B cell (primary cell): ENCODE data around the gene SPOP. TPM values are rescaled to one million over a fixed set of nuclear protein-coding genes. Genes with fewer than 3 reads are reported as not detected.

Source experiments
- ATAC-seq: fragments of 200-7000 bp; cut with Tn5 transposase; one replicate; pipeline ENCODE4 v1.10.0; 2021; ENCODE audit warnings: low read depth, mild to moderate bottlenecking, moderate number of reproducible peaks, moderate library complexity
- CTCF ChIA-PET: fragments of 350-600 bp; sonication (Branson Sonifier 250); formaldehyde crosslinking; loops from one replicate; lab custom pipeline; 2021; ENCODE audit warnings: antibody characterized with exemption, inconsistent platforms; lab: Charles Lee
- POLR2A ChIA-PET: fragments of 350-600 bp; sonication (Branson Sonifier 250); formaldehyde crosslinking; loops from one replicate; lab custom pipeline; 2021; ENCODE audit warnings: antibody characterized with exemption; lab: Charles Lee
- DNase-seq: peaks from one replicate; pipeline ENCODE4 v3.0.0; 2013
- H2AFZ ChIP-seq: 2 replicates; pipeline ENCODE4 v1.6.1; 2012; ENCODE audit warnings: mild to moderate bottlenecking, low read depth, low read length; ENCODE audit not compliant: insufficient read depth, poor library complexity, severe bottlenecking
- H3K27ac ChIP-seq, 2 donors: 1 replicate in 1 of 2; 2 replicates in 1 of 2; pipeline ENCODE4 v1.5.1; 2012 to 2013; ENCODE audit warnings: low read length in 2 of 2, mild to moderate bottlenecking in 2 of 2, moderate library complexity in 1 of 2
- H3K27me3 ChIP-seq, 4 experiments: fragments of 200-600 bp in 1 of 4; sonication (generic) in 1 of 4; replicated peaks in 1 of 4; 1 replicate in 2 of 4; 2 replicates in 2 of 4; pipeline versions ENCODE4 v1.6.1 to v1.7.0; 2013 to 2016; ENCODE audit warnings: low read length in 3 of 4, mild to moderate bottlenecking in 2 of 4, mixed read lengths in 1 of 4, moderate library complexity in 1 of 4; ENCODE audit not compliant: insufficient read depth in 4 of 4, control insufficient read depth in 3 of 4; ENCODE audit errors: control extremely low read depth in 1 of 4
- H3K36me3 ChIP-seq, 2 experiments: replicated peaks in 1 of 2; 1 replicate in 1 of 2; 2 replicates in 1 of 2; pipeline versions ENCODE4 v1.6.1 to v1.7.1; 2013; ENCODE audit warnings: low read length in 1 of 2; ENCODE audit not compliant: insufficient read depth in 2 of 2, control insufficient read depth in 1 of 2; ENCODE audit errors: control extremely low read depth in 1 of 2, extremely low read depth in 1 of 2
- H3K4me1 ChIP-seq, 2 donors: fragments of 200-600 bp in 1 of 2; sonication (generic) in 1 of 2; 1 replicate in 1 of 2; 2 replicates in 1 of 2; pipeline versions ENCODE4 v1.5.1 to v1.6.1; 2013 to 2017; ENCODE audit warnings: low read length in 2 of 2; ENCODE audit not compliant: control insufficient read depth in 2 of 2, insufficient read depth in 2 of 2
- H3K4me2 ChIP-seq: replicated peaks from 2 replicates; pipeline ENCODE3; 2012; ENCODE audit warnings: mild to moderate bottlenecking, low read depth, low read length; ENCODE audit not compliant: poor library complexity, severe bottlenecking
- H3K4me3 ChIP-seq, 5 experiments: fragments of 200-600 bp in 1 of 5; sonication (generic) in 1 of 5; 1 replicate in 3 of 5; 2 replicates in 2 of 5; pipeline versions ENCODE4 v1.5.1 to v1.7.0; 2011 to 2016; ENCODE audit warnings: low read length in 4 of 5, mild to moderate bottlenecking in 4 of 5, low read depth in 2 of 5, control low read depth in 1 of 5, moderate library complexity in 1 of 5; ENCODE audit not compliant: insufficient read depth in 1 of 5; ENCODE audit errors: control extremely low read depth in 1 of 5, extremely low read depth in 1 of 5
- H3K79me2 ChIP-seq: fragments of 200-600 bp; sonication (generic); one replicate; pipeline ENCODE4 v1.6.0; 2016; ENCODE audit warnings: low read length; ENCODE audit not compliant: control insufficient read depth, insufficient read depth
- H3K9ac ChIP-seq: fragments of 200-600 bp; sonication (generic); 2 replicates; pipeline ENCODE4 v1.6.1; 2017; ENCODE audit warnings: mild to moderate bottlenecking, low read length, moderate library complexity
- H3K9me3 ChIP-seq, 3 donors: one replicate each; pipeline versions ENCODE4 v1.6.1 to v1.7.1; 2013; ENCODE audit warnings: low read length in 2 of 3; ENCODE audit not compliant: control insufficient read depth in 2 of 3, insufficient read depth in 1 of 3; ENCODE audit errors: control extremely low read depth in 1 of 3
- H4K20me1 ChIP-seq: 2 replicates; pipeline ENCODE4 v1.6.0; 2012; ENCODE audit warnings: mild to moderate bottlenecking, low read length; ENCODE audit not compliant: insufficient read depth, control insufficient read depth, poor library complexity, severe bottlenecking
- H3K27ac Mint-ChIP-seq: one replicate; pipeline ENCODE4 v1.8.0; 2021; ENCODE audit warnings: mixed read lengths
- H3K27me3 Mint-ChIP-seq: one replicate; pipeline ENCODE4 v1.8.0; 2021; ENCODE audit warnings: mixed read lengths
- H3K4me1 Mint-ChIP-seq: one replicate; pipeline ENCODE4 v1.8.0; 2021; ENCODE audit warnings: mixed read lengths
- H3K4me3 Mint-ChIP-seq: one replicate; pipeline ENCODE4 v1.8.0; 2021; ENCODE audit warnings: mixed read lengths
- H3K9me3 Mint-ChIP-seq: one replicate; pipeline ENCODE4 v1.8.0; 2022; ENCODE audit warnings: mixed read lengths; ENCODE audit not compliant: insufficient read depth
- CTCF ChIP-seq: fragments of 200-600 bp; IDR thresholded peaks from one replicate; pipeline ENCODE4 v1.8.0; 2022; ENCODE audit warnings: antibody characterized with exemption, mild to moderate bottlenecking
- EZH2 ChIP-seq: IDR thresholded peaks from 2 replicates; pipeline ENCODE4 v1.6.1; 2012; ENCODE audit warnings: borderline replicate concordance, low read depth, mild to moderate bottlenecking, moderate library complexity, low read length; ENCODE audit not compliant: insufficient read depth, poor library complexity, severe bottlenecking
- WGBS: methylation state at CpG from one replicate; pipeline ENCODE4 v1.1.5; 2013; ENCODE audit warnings: missing lambda C conversion rate; ENCODE audit not compliant: insufficient coverage; 5-methylcytosine and 5-hydroxymethylcytosine counted together
- intact Hi-C: fragments of 100-400 bp; cut with micrococcal nuclease; formaldehyde crosslinking; loops from one replicate; pipeline ENCODE4 v1.10.0; 2022
- polyA plus RNA-seq: library from polyadenylated mRNA; depleted of rRNA; stranded (reverse); fragments of >200 nt; gene quantifications from 2 replicates; pipeline ENCODE4 v1.2.3, GENCODE V29; 2012
- total RNA-seq, 2 donors: library from RNA; stranded (reverse); fragments of 120-200 nt in 1 of 2; gene quantifications; 1 replicate in 1 of 2; 2 replicates in 1 of 2; pipeline versions ENCODE4 v1.2.3 to v1.2.4, GENCODE V29; 2013 to 2022

Gene SPOP
- total and polyA plus RNA-seq, 2 donors (not counting 1 experiment from before 2014, with no cell fraction given), result 27.0 to 72.1 TPM

GRCh38 chr17:49580981-49581647, 96.8 kb downstream of the SPOP start:
- Histone ChIP-seq H4K20me1 (no peaks in the 10 kb centered on the region), H3K27ac (no peak overlapping the region), H3K4me3 (no peak overlapping the region), H3K9me3 (peaks cover 0 to 4% (median 0%) of the 10 kb centered on the region in 3 donors), H2AFZ (no peak overlapping the region), H3K36me3 (no peaks in the 10 kb centered on the region), H3K4me1 (peaks cover 9 to 12% of the 10 kb centered on the region in 2 donors), H3K9ac (no peak overlapping the region), H3K79me2 (no peaks in the 10 kb centered on the region), H3K4me2 (no peak overlapping the region), H3K27me3 (peaks cover 0 to 22% (median 12%) of the 10 kb centered on the region in 4 experiments)
- Mint-ChIP-seq H3K9me3 (no peaks in the 10 kb centered on the region), H3K27ac (no peak overlapping the region), H3K27me3 (peaks cover 14% of the 10 kb centered on the region), H3K4me1 (peaks cover 9% of the 10 kb centered on the region), H3K4me3 (no peak overlapping the region)
- POLR2A ChIA-PET, result no interaction called here
- CTCF ChIA-PET, result interaction anchor here (2.1 to 2.6 kb wide), 2 partner anchors 12 to 115 kb away, joined by 9 to 10 read pairs; no protein-coding TSS in a partner anchor
- TF ChIP-seq EZH2 (no peak), CTCF (no peak)
- DNase-seq (no peak), ATAC-seq (no peak)
- 88% methylated on average over 10 of the region's 12 CpGs for WGBS
- intact Hi-C loops, result no loop called here

DNA sequence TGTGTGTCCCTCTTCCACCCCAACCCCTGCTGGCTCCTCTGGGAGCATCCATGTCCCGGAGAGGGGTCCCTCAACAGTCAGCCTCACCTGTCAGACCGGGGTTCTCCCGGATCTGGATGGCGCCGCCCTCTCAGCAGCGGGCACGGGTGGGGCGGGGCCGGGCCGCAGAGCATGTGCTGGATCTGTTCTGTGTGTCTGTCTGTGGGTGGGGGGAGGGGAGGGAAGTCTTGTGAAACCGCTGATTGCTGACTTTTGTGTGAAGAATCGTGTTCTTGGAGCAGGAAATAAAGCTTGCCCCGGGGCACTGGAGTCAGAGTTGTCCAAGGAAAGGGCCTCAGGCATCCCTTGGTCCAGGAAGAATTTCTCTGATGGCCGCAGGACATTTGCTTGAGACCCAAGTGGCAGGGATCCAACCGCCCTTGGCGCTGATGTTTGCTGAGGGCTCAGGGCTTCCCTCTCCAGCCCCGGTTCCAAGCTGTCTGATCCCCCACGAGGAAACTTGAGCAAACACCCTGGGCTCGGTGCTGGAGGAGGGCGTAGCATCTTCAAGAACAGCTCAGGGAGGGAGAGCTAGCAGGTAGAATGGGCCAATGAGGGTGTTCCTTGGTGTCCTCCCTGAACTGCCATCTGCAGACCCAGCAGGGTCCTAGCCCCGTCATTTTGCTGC, 97.7 kb downstream of the SPOP start:
- 86% methylated on average over 18 of the region's 21 CpGs for WGBS
- H3K4me3 Mint-ChIP-seq, result no peak overlapping the region
- peaks cover 0 to 27% (median 16%) of the 10 kb centered on the region in 4 experiments for H3K27me3 ChIP-seq
- no peak overlapping the region for H3K4me2 ChIP-seq
- H4K20me1 ChIP-seq, result no peaks in the 10 kb centered on the region
- no peak overlapping the region for H3K9ac ChIP-seq
- H3K9me3 ChIP-seq, result peaks cover 0 to 9% (median 0%) of the 10 kb centered on the region in 3 donors
- H3K27ac Mint-ChIP-seq, result no peak overlapping the region
- peaks cover 13% of the 10 kb centered on the region for H3K4me1 Mint-ChIP-seq
- no peaks in the 10 kb centered on the region for H3K79me2 ChIP-seq
- H3K27ac ChIP-seq, result no peak overlapping the region
- H2AFZ ChIP-seq, result no peak overlapping the region
- ChIA-PET CTCF (interaction anchor here (0.9 to 2.1 kb wide), 2 partner anchors 11 to 116 kb away, joined by 3 to 9 read pairs; no protein-coding TSS in a partner anchor), POLR2A (no interaction called here)
- H3K4me1 ChIP-seq, result peaks cover 15 to 19% of the 10 kb centered on the region in 2 donors
- intact Hi-C loops, result no loop called here
- TF ChIP-seq CTCF (no peak), EZH2 (no peak)
- no peaks in the 10 kb centered on the region for H3K36me3 ChIP-seq
- H3K4me3 ChIP-seq, result no peak overlapping the region
- ATAC-seq (no peak), DNase-seq (no peak)
- peaks cover 15% of the 10 kb centered on the region for H3K27me3 Mint-ChIP-seq
- no peaks in the 10 kb centered on the region for H3K9me3 Mint-ChIP-seq
